Measurements from ENCODE around the gene SPEF1.
"Not testable (repeated sequence)": the region's sequence is repeated elsewhere in the genome, so short reads cannot be mapped to it uniquely, and the experiment has no call there.

The SPEF1 gene

GRCh38 chr20:3804781-3805180 is 23.5 kb upstream of the SPEF1 start:
- no peak for DNase-seq

GRCh38 chr20:3804254-3804751 is 23.1 kb upstream of the SPEF1 start:
- DNase-seq: no peak

GRCh38 chr20:3803854-3804253 is 22.6 kb upstream of the SPEF1 start:
- no peak for DNase-seq

- no peak for DNase-seq
These were observed 22.0 kb upstream of the SPEF1 start for GRCh38 chr20:3803289-3803688.

- DNase-seq: no peak
These were observed 21.4 kb upstream of the SPEF1 start for GRCh38 chr20:3802524-3803239.

GRCh38 chr20:3801846-3802245 is 20.6 kb upstream of the SPEF1 start:
- no peak for DNase-seq

GRCh38 chr20:3801299-3801698 is 20.1 kb upstream of the SPEF1 start:
- no peak for DNase-seq

GRCh38 chr20:3800878-3801260 is 19.6 kb upstream of the SPEF1 start:
- no peak for DNase-seq

GRCh38 chr20:3800256-3800877 is 19.1 kb upstream of the SPEF1 start:
- DNase-seq: no peak

- DNase-seq: no peak
These were observed 17.6 kb upstream of the SPEF1 start for GRCh38 chr20:3798908-3799248.

GRCh38 chr20:3798373-3798768 is 17.1 kb upstream of the SPEF1 start:
- no peak for DNase-seq

- peak; percentile 39 for DNase-seq
These were observed 16.5 kb upstream of the SPEF1 start for GRCh38 chr20:3797592-3798372.

GRCh38 chr20:3797226-3797545 is 15.9 kb upstream of the SPEF1 start:
- peak; percentile 37 for DNase-seq

GRCh38 chr20:3796477-3797225 is 15.4 kb upstream of the SPEF1 start:
- DNase-seq: no peak

- DNase-seq: peak; percentile 98
These were observed 14.5 kb upstream of the SPEF1 start, which contains the start of gene CDC25B for GRCh38 chr20:3795511-3796468. Gene CDC25B, plus strand, starts transcription at chr20:3796310. Its CDS starts 222 bp downstream, at chr20:3796532.

- no peak for DNase-seq
These were observed 13.6 kb upstream of the SPEF1 start for GRCh38 chr20:3794701-3795420.

- DNase-seq: not testable (repeated sequence)
These were observed 12.9 kb upstream of the SPEF1 start for GRCh38 chr20:3794168-3794567.

GRCh38 chr20:3789201-3789600 is 8.0 kb upstream of the SPEF1 start:
- not testable (repeated sequence) for DNase-seq

GRCh38 chr20:3788685-3789155 is 7.5 kb upstream of the SPEF1 start:
- DNase-seq: peak; percentile 57

- DNase-seq: no peak
These were observed 6.2 kb upstream of the SPEF1 start for GRCh38 chr20:3787324-3788014.
